ENCODE results near the gene TNKS2. TPM values are rescaled to one million over a fixed set of nuclear protein-coding genes. Genes with fewer than 3 reads are reported as not detected.
A peak's percentile ranks its signal among the peaks of the same experiment; 100 is the strongest.
"Not testable (repeated sequence)": the region's sequence is repeated elsewhere in the genome, so short reads cannot be mapped to it uniquely, and the experiment has no call there.

TNKS2 gene
- total RNA-seq = 45.8 and 48.1 TPM in 2 replicates
- 35.9 TPM for total RNA-seq (2013)
- polyA plus RNA-seq = 17.5 and 26.4 TPM in 2 replicates
- 29.3 and 37.5 TPM in 2 replicates for polyA minus RNA-seq

DNA sequence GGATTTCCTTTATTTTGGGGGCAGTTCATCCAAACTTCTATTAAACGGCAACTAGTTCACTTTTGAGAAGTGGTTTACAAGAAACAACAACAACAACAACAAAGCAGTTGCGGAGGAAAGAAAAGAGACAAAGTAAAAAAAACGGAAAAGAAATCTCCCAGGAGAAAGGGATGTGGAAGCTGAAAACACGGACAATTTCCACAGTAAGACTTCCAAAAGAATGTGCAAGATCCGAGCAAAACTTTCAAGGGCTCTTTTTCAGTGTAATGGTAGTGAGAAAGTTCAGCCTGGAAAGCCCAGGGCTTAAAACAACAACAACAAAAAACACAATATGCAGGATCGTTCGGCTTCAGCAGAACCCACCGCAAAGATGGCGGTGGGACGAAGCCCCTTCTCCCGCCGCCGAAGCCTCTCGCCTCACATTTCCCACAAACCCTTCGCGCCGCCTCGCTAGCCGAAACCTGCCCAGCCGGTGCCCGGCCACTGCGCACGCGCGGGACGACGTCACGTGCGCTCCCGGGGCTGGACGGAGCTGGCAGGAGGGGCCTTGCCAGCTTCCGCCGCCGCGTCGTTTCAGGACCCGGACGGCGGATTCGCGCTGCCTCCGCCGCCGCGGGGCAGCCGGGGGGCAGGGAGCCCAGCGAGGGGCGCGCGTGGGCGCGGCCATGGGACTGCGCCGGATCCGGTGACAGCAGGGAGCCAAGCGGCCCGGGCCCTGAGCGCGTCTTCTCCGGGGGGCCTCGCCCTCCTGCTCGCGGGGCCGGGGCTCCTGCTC, at the start of gene TNKS2:
Gene TNKS2, plus strand, starts transcription at position 553 of the 775 bp plus-strand sequence. CDS start 265 bp downstream, outside the sequence.
- H3K4me3 Mint-ChIP-seq = peak within 1 kb of the TSS; percentile 97
- Histone ChIP-seq H2AFZ (ENCODE audit: insufficient read depth, low read depth, low read length, poor library complexity, severe bottlenecking) (peak within 1 kb of the TSS; percentile 74), H3K4me3 (ENCODE audit: control extremely low read depth in 1 of 5, extremely low read depth in 1 of 5, insufficient read depth in 1 of 5, low read depth in 2 of 5, low read length in 4 of 5) (peak within 1 kb of the TSS; percentile 77 to 91 (median 83)), H3K79me2 (ENCODE audit: control insufficient read depth, insufficient read depth, low read length) (peaks cover 51% of the 10 kb centered on the region), H3K9me3 (ENCODE audit: control extremely low read depth in 1 of 3, control insufficient read depth in 2 of 3, insufficient read depth in 1 of 3, low read length in 2 of 3) (no peaks in the 10 kb centered on the region), H3K9ac (ENCODE audit: low read length) (peak within 1 kb of the TSS; percentile 93), H3K36me3 (replicated peaks in 1 of 2; ENCODE audit: control extremely low read depth in 1 of 2, control insufficient read depth in 1 of 2, extremely low read depth in 1 of 2, insufficient read depth in 2 of 2, low read length in 1 of 2) (peaks cover 7 to 16% of the 10 kb centered on the region in 2 experiments), H3K27ac (ENCODE audit: low read length in 2 of 2) (peak within 1 kb of the TSS; percentile 91 to 97), H4K20me1 (ENCODE audit: control insufficient read depth, insufficient read depth, low read length, poor library complexity, severe bottlenecking) (peaks cover 35% of the 10 kb centered on the region), H3K4me2 (replicated peaks; ENCODE audit: low read depth, low read length, poor library complexity, severe bottlenecking) (peak within 1 kb of the TSS; percentile 90), H3K4me1 (ENCODE audit: control insufficient read depth in 2 of 2, insufficient read depth in 2 of 2, low read length in 2 of 2) (peaks cover 34 to 36% of the 10 kb centered on the region in 2 donors), H3K27me3 (replicated peaks in 1 of 4; ENCODE audit: control extremely low read depth in 1 of 4, control insufficient read depth in 3 of 4, insufficient read depth in 4 of 4, low read length in 3 of 4) (no peaks in the 10 kb centered on the region)
- peak within 1 kb of the TSS; percentile 99 for H3K27ac Mint-ChIP-seq
- peak; percentile 96 for DNase-seq
- ATAC-seq (ENCODE audit: low read depth) = peak; percentile 75
- no peaks in the 10 kb centered on the region for H3K9me3 Mint-ChIP-seq (ENCODE audit: insufficient read depth)
- peaks cover 62% of the 10 kb centered on the region for H3K4me1 Mint-ChIP-seq
- WGBS (ENCODE audit: insufficient coverage) = under 1% methylated on average over 60 of the region's 64 CpGs
- ChIA-PET CTCF (interaction anchor here (1.3 to 5.8 kb wide), 3 partner anchors 13 to 115 kb away, joined by 4 to 34 read pairs (median 32); no protein-coding TSS in a partner anchor), POLR2A (interaction anchor here (0.5 kb wide), 1 partner anchor 636 kb away, joined by 4 read pairs; no protein-coding TSS in a partner anchor)
- no peak for TF ChIP-seq EZH2 (IDR thresholded peaks at IDR 0.05; ENCODE audit: borderline replicate concordance, insufficient read depth, low read depth, low read length, poor library complexity, severe bottlenecking)
- TF ChIP-seq, protein P1, sequence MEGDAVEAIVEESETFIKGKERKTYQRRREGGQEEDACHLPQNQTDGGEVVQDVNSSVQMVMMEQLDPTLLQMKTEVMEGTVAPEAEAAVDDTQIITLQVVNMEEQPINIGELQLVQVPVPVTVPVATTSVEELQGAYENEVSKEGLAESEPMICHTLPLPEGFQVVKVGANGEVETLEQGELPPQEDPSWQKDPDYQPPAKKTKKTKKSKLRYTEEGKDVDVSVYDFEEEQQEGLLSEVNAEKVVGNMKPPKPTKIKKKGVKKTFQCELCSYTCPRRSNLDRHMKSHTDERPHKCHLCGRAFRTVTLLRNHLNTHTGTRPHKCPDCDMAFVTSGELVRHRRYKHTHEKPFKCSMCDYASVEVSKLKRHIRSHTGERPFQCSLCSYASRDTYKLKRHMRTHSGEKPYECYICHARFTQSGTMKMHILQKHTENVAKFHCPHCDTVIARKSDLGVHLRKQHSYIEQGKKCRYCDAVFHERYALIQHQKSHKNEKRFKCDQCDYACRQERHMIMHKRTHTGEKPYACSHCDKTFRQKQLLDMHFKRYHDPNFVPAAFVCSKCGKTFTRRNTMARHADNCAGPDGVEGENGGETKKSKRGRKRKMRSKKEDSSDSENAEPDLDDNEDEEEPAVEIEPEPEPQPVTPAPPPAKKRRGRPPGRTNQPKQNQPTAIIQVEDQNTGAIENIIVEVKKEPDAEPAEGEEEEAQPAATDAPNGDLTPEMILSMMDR (IDR thresholded peaks at IDR 0.05) = no peak
- H3K27me3 Mint-ChIP-seq = no peaks in the 10 kb centered on the region
- intact Hi-C loops (cut with micrococcal nuclease) = loop anchor here (1.0 to 5.0 kb wide), 10 partner anchors 15 to 1904 kb away; partner anchors contain the start of genes BTAF1, CPEB3, FRA10AC1 and IDE

DNA sequence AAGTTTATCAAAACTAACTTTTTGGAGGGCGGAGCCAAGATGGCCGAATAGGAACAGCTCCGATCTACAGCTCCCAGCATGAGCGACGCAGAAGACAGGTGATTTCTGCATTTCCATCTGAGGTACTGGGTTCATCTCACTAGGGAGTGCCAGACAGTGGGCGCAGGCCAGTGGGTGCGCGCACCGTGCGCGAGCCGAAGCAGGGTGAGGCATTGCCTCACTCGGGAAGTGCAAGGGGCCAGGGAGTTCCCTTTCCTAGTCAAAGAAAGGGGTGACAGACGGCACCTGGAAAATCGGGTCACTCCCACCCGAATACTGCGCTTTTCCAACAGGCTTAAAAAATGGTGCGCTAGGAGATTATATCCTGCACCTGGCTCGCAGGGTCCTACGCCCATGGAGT, 48.6 kb upstream of the TNKS2 start:
- H4K20me1 ChIP-seq (ENCODE audit: control insufficient read depth, insufficient read depth, low read length, poor library complexity, severe bottlenecking); ATAC-seq (ENCODE audit: low read depth); H2AFZ ChIP-seq (ENCODE audit: insufficient read depth, low read depth, low read length, poor library complexity, severe bottlenecking); H3K27ac Mint-ChIP-seq; H3K4me3 ChIP-seq (ENCODE audit: control extremely low read depth in 1 of 5, extremely low read depth in 1 of 5, insufficient read depth in 1 of 5, low read depth in 2 of 5, low read length in 4 of 5); H3K4me3 Mint-ChIP-seq; intact Hi-C loops (cut with micrococcal nuclease); H3K4me1 ChIP-seq (ENCODE audit: control insufficient read depth in 2 of 2, insufficient read depth in 2 of 2, low read length in 2 of 2); H3K79me2 ChIP-seq (ENCODE audit: control insufficient read depth, insufficient read depth, low read length); CTCF ChIA-PET; H3K4me1 Mint-ChIP-seq; H3K36me3 ChIP-seq (replicated peaks in 1 of 2; ENCODE audit: control extremely low read depth in 1 of 2, control insufficient read depth in 1 of 2, extremely low read depth in 1 of 2, insufficient read depth in 2 of 2, low read length in 1 of 2); H3K27ac ChIP-seq (ENCODE audit: low read length in 2 of 2); DNase-seq; POLR2A ChIA-PET; H3K4me2 ChIP-seq (replicated peaks; ENCODE audit: low read depth, low read length, poor library complexity, severe bottlenecking); H3K9ac ChIP-seq (ENCODE audit: low read length); H3K9me3 Mint-ChIP-seq (ENCODE audit: insufficient read depth); H3K9me3 ChIP-seq (ENCODE audit: control extremely low read depth in 1 of 3, control insufficient read depth in 2 of 3, insufficient read depth in 1 of 3, low read length in 2 of 3): not testable (repeated sequence)
- peaks cover 0 to 12% (median 5%) of the 10 kb centered on the region in 4 experiments for H3K27me3 ChIP-seq (replicated peaks in 1 of 4; ENCODE audit: control extremely low read depth in 1 of 4, control insufficient read depth in 3 of 4, insufficient read depth in 4 of 4, low read length in 3 of 4)
- WGBS (ENCODE audit: insufficient coverage) = 95% methylated on average over 16 of the region's 20 CpGs
- H3K27me3 Mint-ChIP-seq = peaks cover 22% of the 10 kb centered on the region

Data from B cell (primary cell).